Endothelial cell of umbilical vein (primary cell): ENCODE data around the gene CCDC14. TPM values are rescaled to one million over a fixed set of nuclear protein-coding genes. Genes with fewer than 3 reads are reported as not detected.

Source experiments
- BruUV-seq: library from RNA; stranded (reverse); fragments of 400-500 nt; replicated peaks from 2 replicates; lab custom pipeline; 2021; lab: Mats Ljungman, UMichigan
- CTCF ChIA-PET: fragments of 300-600, 350-600 bp; sonication (Branson Sonifier 250); formaldehyde crosslinking; loops from one replicate; lab custom pipeline; 2021; ENCODE audit warnings: antibody characterized with exemption, inconsistent platforms; lab: Charles Lee
- POLR2A ChIA-PET: fragments of 300-600, 350-600 bp; sonication (Branson Sonifier 250); formaldehyde crosslinking; loops from one replicate; lab custom pipeline; 2021; ENCODE audit warnings: antibody characterized with exemption, inconsistent platforms; lab: Charles Lee
- DNase-seq: peaks from one replicate; pipeline ENCODE4 v3.0.0-alpha.2; 2011; ENCODE audit warnings: low read depth, low spot score
- FAIRE-seq: peaks from 2 replicates; lab custom pipeline; 2011; peaks lifted over from hg19 to GRCh38; lab: Jason Lieb, UNC
- H2AFZ ChIP-seq: 2 replicates; pipeline ENCODE4 v1.6.0; 2012; ENCODE audit warnings: low read depth, low read length, control low read depth, inconsistent platforms
- H3K27ac ChIP-seq: 2 replicates; pipeline ENCODE4 v1.5.1; 2011; ENCODE audit warnings: low read depth, mild to moderate bottlenecking, control low read depth, low read length, moderate library complexity; ENCODE audit not compliant: insufficient read depth
- H3K27me3 ChIP-seq, 2 experiments: 2 replicates each; pipeline versions ENCODE4 v1.6.0 to v1.6.1; 2011; ENCODE audit warnings: low read length in 2 of 2, mixed read lengths in 1 of 2; ENCODE audit not compliant: control insufficient read depth in 2 of 2, insufficient read depth in 2 of 2
- H3K36me3 ChIP-seq, 2 experiments: 2 replicates in 1 of 2; 3 replicates in 1 of 2; pipeline ENCODE4 v1.5.1; 2011; ENCODE audit warnings: low read length in 2 of 2, mild to moderate bottlenecking in 1 of 2, moderate library complexity in 1 of 2; ENCODE audit not compliant: control insufficient read depth in 2 of 2, insufficient read depth in 2 of 2; ENCODE audit errors: extremely low read depth in 1 of 2
- H3K4me1 ChIP-seq: 3 replicates; pipeline ENCODE4 v1.5.1; 2011; ENCODE audit warnings: mild to moderate bottlenecking, low read length; ENCODE audit not compliant: control insufficient read depth, insufficient read depth; ENCODE audit errors: extremely low read depth
- H3K4me2 ChIP-seq: 2 replicates; pipeline ENCODE4 v1.6.1; 2011; ENCODE audit warnings: low read length, control low read depth, mixed read lengths; ENCODE audit not compliant: insufficient read depth
- H3K4me3 ChIP-seq, 3 experiments: fragments of 200-600 bp in 1 of 3; sonication (generic), shearing (Covaris generic) in 1 of 3; replicated peaks in 1 of 3; 2 replicates each; pipeline ENCODE4 v1.5.1; 2011 to 2016; ENCODE audit warnings: control low read depth in 3 of 3, low read length in 3 of 3, mild to moderate bottlenecking in 2 of 3, inconsistent platforms in 1 of 3, low read depth in 1 of 3, moderate library complexity in 1 of 3; ENCODE audit not compliant: insufficient read depth in 1 of 3
- H3K79me2 ChIP-seq: 2 replicates; pipeline ENCODE4 v1.6.0; 2012; ENCODE audit warnings: low read length, inconsistent platforms; ENCODE audit not compliant: control insufficient read depth, insufficient read depth
- H3K9ac ChIP-seq: replicated peaks from 2 replicates; pipeline ENCODE3; 2011; ENCODE audit warnings: low read length, control low read depth; ENCODE audit not compliant: insufficient read depth; ENCODE audit errors: extremely low read depth
- H3K9me1 ChIP-seq: replicated peaks from 3 replicates; pipeline ENCODE4 v1.6.0; 2011; ENCODE audit warnings: mild to moderate bottlenecking, low read length; ENCODE audit not compliant: control insufficient read depth, insufficient read depth; ENCODE audit errors: extremely low read depth
- H3K9me3 ChIP-seq: replicated peaks from 2 replicates; pipeline ENCODE4 v1.5.1; 2012; ENCODE audit warnings: low read length, inconsistent platforms; ENCODE audit not compliant: control insufficient read depth, insufficient read depth
- H4K20me1 ChIP-seq: replicated peaks from 2 replicates; pipeline ENCODE3; 2011; ENCODE audit warnings: mild to moderate bottlenecking, low read length; ENCODE audit not compliant: control insufficient read depth, insufficient read depth; ENCODE audit errors: extremely low read depth
- CTCF ChIP-seq, 2 donors: IDR thresholded peaks; 1 replicate in 1 of 2; 2 replicates in 1 of 2; pipeline ENCODE4 v1.5.1; 2011; ENCODE audit warnings: low read length in 2 of 2, mild to moderate bottlenecking in 2 of 2, moderate library complexity in 2 of 2, control low read depth in 1 of 2, inconsistent platforms in 1 of 2, low read depth in 1 of 2; ENCODE audit not compliant: insufficient read depth in 1 of 2; ENCODE audit errors: extremely low read depth in 1 of 2
- EZH2 ChIP-seq: IDR thresholded peaks from 2 replicates; pipeline ENCODE4 v1.6.1; 2012; ENCODE audit warnings: borderline replicate concordance, low read depth, mild to moderate bottlenecking, moderate library complexity, low read length, inconsistent platforms; ENCODE audit not compliant: severe bottlenecking
- FOS ChIP-seq: IDR thresholded peaks from 2 replicates; pipeline ENCODE4 v1.6.1; 2011; ENCODE audit warnings: mild to moderate bottlenecking, low read length, moderate library complexity, borderline replicate concordance; ENCODE audit not compliant: insufficient read depth
- GATA2 ChIP-seq: IDR thresholded peaks from 2 replicates; pipeline ENCODE4 v1.7.0; 2011; ENCODE audit warnings: low read depth, mild to moderate bottlenecking, moderate library complexity, mixed read lengths, low read length; ENCODE audit not compliant: insufficient read length, insufficient read depth
- JUN ChIP-seq: IDR thresholded peaks from 2 replicates; pipeline ENCODE4 v1.6.1; 2011; ENCODE audit warnings: borderline replicate concordance, low read depth; ENCODE audit not compliant: insufficient read length, insufficient read depth
- MAX ChIP-seq: IDR thresholded peaks from 2 replicates; pipeline ENCODE4 v1.6.1; 2011; ENCODE audit not compliant: insufficient read depth, insufficient read length
- MYC ChIP-seq: IDR thresholded peaks from one replicate; pipeline ENCODE4 v1.6.1; 2011; ENCODE audit warnings: mild to moderate bottlenecking, low read depth, low read length
- POLR2A ChIP-seq: IDR thresholded peaks from 2 replicates; pipeline ENCODE4 v1.6.1; 2012; ENCODE audit warnings: low read depth, mild to moderate bottlenecking, control low read depth, low read length
- POLR2AphosphoS5 ChIP-seq: IDR thresholded peaks from 2 replicates; pipeline ENCODE4 v1.6.1; 2012; ENCODE audit warnings: low read depth, mild to moderate bottlenecking, control low read depth, low read length, moderate library complexity; ENCODE audit not compliant: insufficient read depth
- dilution Hi-C: fragments of 300-500 bp; cut with MboI; formaldehyde crosslinking; loops from one replicate; pipeline ENCODE4 v1.15.0; 2019; ENCODE audit warnings: low sequenced_read_pairs; ENCODE audit not compliant: extremely low pct_ligation_motif_present
- intact Hi-C: fragments of 100-400 bp; cut with micrococcal nuclease; formaldehyde crosslinking; loops from one replicate; pipeline ENCODE4 v1.10.0; 2022
- polyA plus RNA-seq, 4 experiments: library from polyadenylated mRNA; depleted of rRNA in 3 of 4; stranded (reverse) in 3 of 4; unstranded in 1 of 4; fragments of >200 nt; gene quantifications; 2 replicates each; pipeline versions ENCODE4 v1.2.1 to v1.2.3, GENCODE V29; 2011 to 2012; ENCODE audit warnings: missing spikeins in 1 of 4
- total RNA-seq: library from RNA; stranded (reverse); gene quantifications from 2 replicates; pipeline ENCODE4 v1.2.3, GENCODE V29; 2021

CCDC14 gene
- total and polyA plus RNA-seq, 2 donors (not counting 3 experiments of a cell fraction or from before 2014, with no cell fraction given) = 47.5 to 55.3 TPM

- dilution Hi-C loops (no loop called here), intact Hi-C loops (no loop called here)
- POLR2A ChIA-PET = no interaction called here
These were observed 25.2 kb downstream of the CCDC14 start for GRCh38 chr3:123935830-123936229.

GRCh38 chr3:123934250-123934649 is 26.8 kb downstream of the CCDC14 start:
- CTCF ChIA-PET = no interaction called here
- dilution Hi-C loops = no loop called here
- no peak for DNase-seq
- intact Hi-C loops = no loop called here
- Histone ChIP-seq H3K27ac (no peak overlapping the region), H3K9me1 (no peaks in the 10 kb centered on the region), H3K9me3 (no peaks in the 10 kb centered on the region), H3K9ac (no peak overlapping the region), H3K79me2 (no peaks in the 10 kb centered on the region), H3K36me3 (peaks cover 0 to 13% of the 10 kb centered on the region in 2 experiments), H3K4me1 (no peaks in the 10 kb centered on the region), H3K4me2 (no peak overlapping the region), H3K27me3 (no peaks in the 10 kb centered on the region), H3K4me3 (no peak overlapping the region), H4K20me1 (no peaks in the 10 kb centered on the region), H2AFZ (no peak overlapping the region)
- TF ChIP-seq EZH2 (no peak), GATA2 (no peak), CTCF (IDR thresholded peaks at IDR 0.05; ENCODE audit: extremely low read depth in 1 of 2, insufficient read depth in 1 of 2, low read depth in 1 of 2, low read length in 2 of 2) (no peak), MYC (no peak), POLR2A (no peak), MAX (no peak), POLR2AphosphoS5 (no peak), FOS (no peak), JUN (no peak)
- no peak for FAIRE-seq
- POLR2A ChIA-PET = no interaction called here
- no TSS peak for BruUV-seq

More at GRCh38 chr3:123935830-123936229, 25.2 kb downstream of the CCDC14 start:
- Histone ChIP-seq H3K4me1 (no peaks in the 10 kb centered on the region), H3K4me2 (no peak overlapping the region), H3K27me3 (no peaks in the 10 kb centered on the region), H3K9me3 (no peaks in the 10 kb centered on the region), H3K79me2 (no peaks in the 10 kb centered on the region), H3K9me1 (no peaks in the 10 kb centered on the region), H3K4me3 (no peak overlapping the region), H3K27ac (no peak overlapping the region), H4K20me1 (no peaks in the 10 kb centered on the region), H2AFZ (no peak overlapping the region), H3K36me3 (peaks cover 0 to 10% of the 10 kb centered on the region in 2 experiments), H3K9ac (no peak overlapping the region)
- BruUV-seq = no TSS peak
- no peak for DNase-seq
- no peak for FAIRE-seq
- TF ChIP-seq JUN (no peak), MAX (no peak)
- CTCF ChIA-PET = interaction anchor here (0.5 to 1.5 kb wide), 2 partner anchors 8 to 837 kb away, joined by 4 read pairs; no protein-coding TSS in a partner anchor
